ENCODE data around the gene PXDN.
"Not testable (repeated sequence)": the region's sequence is repeated elsewhere in the genome, so short reads cannot be mapped to it uniquely, and the experiment has no call there.

The PXDN gene

GRCh38 chr2:1766425-1766824 lies 22.1 kb upstream of the PXDN start:
- peaks cover 17% of the 10 kb centered on the region for H3K27me3 Mint-ChIP-seq (ENCODE audit: low read depth, poor library complexity)
- H3K36me3 Mint-ChIP-seq (ENCODE audit: low read depth) = no peaks in the 10 kb centered on the region
- TF ChIP-seq CTCF (IDR thresholded peaks at IDR 0.05) = no peak
- no peak overlapping the region for H3K27ac Mint-ChIP-seq
- peaks cover 9% of the 10 kb centered on the region for H3K9me3 Mint-ChIP-seq
- peaks cover 16% of the 10 kb centered on the region for H3K4me1 Mint-ChIP-seq
- H3K4me3 Mint-ChIP-seq = no peak overlapping the region
- DNase-seq = no peak

GRCh38 chr2:1765201-1765600 lies 20.9 kb upstream of the PXDN start:
- Mint-ChIP-seq H3K27me3 (ENCODE audit: low read depth, poor library complexity) (peaks cover 17% of the 10 kb centered on the region), H3K4me1 (peaks cover 16% of the 10 kb centered on the region), H3K9me3 (peaks cover 16% of the 10 kb centered on the region)
- H3K4me3 Mint-ChIP-seq; DNase-seq; H3K36me3 Mint-ChIP-seq (ENCODE audit: low read depth); H3K27ac Mint-ChIP-seq: not testable (repeated sequence)

GRCh38 chr2:1759611-1759930 lies 15.3 kb upstream of the PXDN start:
- Mint-ChIP-seq H3K4me1 (no peaks in the 10 kb centered on the region), H3K9me3 (peaks cover 51% of the 10 kb centered on the region), H3K4me3 (no peak overlapping the region), H3K27me3 (ENCODE audit: low read depth, poor library complexity) (peaks cover 20% of the 10 kb centered on the region), H3K36me3 (ENCODE audit: low read depth) (peaks cover 5% of the 10 kb centered on the region), H3K27ac (no peak overlapping the region)
- no peak for TF ChIP-seq CTCF (IDR thresholded peaks at IDR 0.05)
- DNase-seq = no peak

GRCh38 chr2:1758774-1759610 lies 14.7 kb upstream of the PXDN start:
- H3K27ac Mint-ChIP-seq = no peak overlapping the region
- DNase-seq = no peak
- H3K4me1 Mint-ChIP-seq = no peaks in the 10 kb centered on the region
- peaks cover 5% of the 10 kb centered on the region for H3K36me3 Mint-ChIP-seq (ENCODE audit: low read depth)
- no peak overlapping the region for H3K4me3 Mint-ChIP-seq
- H3K9me3 Mint-ChIP-seq = peaks cover 55% of the 10 kb centered on the region
- H3K27me3 Mint-ChIP-seq (ENCODE audit: low read depth, poor library complexity) = peaks cover 20% of the 10 kb centered on the region
- no peak for TF ChIP-seq CTCF (IDR thresholded peaks at IDR 0.05)

GRCh38 chr2:1758171-1758570 lies 13.9 kb upstream of the PXDN start:
- H3K27ac Mint-ChIP-seq = peak overlapping the region; percentile 80
- H3K4me3 Mint-ChIP-seq = no peak overlapping the region
- no peaks in the 10 kb centered on the region for H3K4me1 Mint-ChIP-seq
- peaks cover 56% of the 10 kb centered on the region for H3K9me3 Mint-ChIP-seq
- H3K36me3 Mint-ChIP-seq (ENCODE audit: low read depth) = peaks cover 5% of the 10 kb centered on the region
- no peak for TF ChIP-seq CTCF (IDR thresholded peaks at IDR 0.05)
- DNase-seq = no peak
- peaks cover 20% of the 10 kb centered on the region for H3K27me3 Mint-ChIP-seq (ENCODE audit: low read depth, poor library complexity)

- Mint-ChIP-seq H3K27me3 (ENCODE audit: low read depth, poor library complexity) (peaks cover 25% of the 10 kb centered on the region), H3K9me3 (peaks cover 62% of the 10 kb centered on the region), H3K27ac (no peak overlapping the region), H3K4me1 (no peaks in the 10 kb centered on the region), H3K36me3 (ENCODE audit: low read depth) (peaks cover 5% of the 10 kb centered on the region), H3K4me3 (no peak overlapping the region)
- no peak for DNase-seq
- TF ChIP-seq CTCF (IDR thresholded peaks at IDR 0.05) = no peak
These were observed 13.3 kb upstream of the PXDN start for GRCh38 chr2:1757567-1757966.

- not testable (repeated sequence) for DNase-seq; H3K4me1 Mint-ChIP-seq; H3K4me3 Mint-ChIP-seq; H3K36me3 Mint-ChIP-seq (ENCODE audit: low read depth); H3K27ac Mint-ChIP-seq
- Mint-ChIP-seq H3K9me3 (peaks cover 62% of the 10 kb centered on the region), H3K27me3 (ENCODE audit: low read depth, poor library complexity) (peaks cover 25% of the 10 kb centered on the region)
These were observed 12.8 kb upstream of the PXDN start for GRCh38 chr2:1757146-1757545.
